Gastroesophageal sphincter (tissue), 3 donors: ENCODE measurements around the gene RIMS3.
"Not testable (repeated sequence)": the region's sequence is repeated elsewhere in the genome, so short reads cannot be mapped to it uniquely, and the experiment has no call there.

Source experiments
- CTCF ChIP-seq, 4 experiments: fragments of 200-600 bp in 2 of 4; fragments of 450-650 bp in 2 of 4; sonication (generic) in 1 of 4; IDR thresholded peaks; one replicate each; pipeline ENCODE4 v1.5.1; 2017 to 2019; ENCODE audit warnings: antibody characterized with exemption in 4 of 4, mild to moderate bottlenecking in 2 of 4, moderate library complexity in 2 of 4
- EP300 ChIP-seq: sonication (generic); formaldehyde crosslinking; IDR thresholded peaks from one replicate; pipeline ENCODE4 v1.6.1; 2017; ENCODE audit warnings: antibody characterized with exemption, mild to moderate bottlenecking
- POLR2A ChIP-seq, 2 donors: fragments of 450-650 bp; IDR thresholded peaks; one replicate each; pipeline ENCODE4 v1.6.1; 2017; ENCODE audit warnings: antibody characterized with exemption in 2 of 2, mild to moderate bottlenecking in 2 of 2, moderate library complexity in 1 of 2
- POLR2AphosphoS5 ChIP-seq: sonication (generic); formaldehyde crosslinking; IDR thresholded peaks from one replicate; pipeline ENCODE4 v1.6.1; 2017; ENCODE audit warnings: antibody characterized with exemption

- not testable (repeated sequence) for TF ChIP-seq CTCF (IDR thresholded peaks at IDR 0.05); POLR2AphosphoS5; EP300; POLR2A (IDR thresholded peaks at IDR 0.05)
These were observed 35.9 kb downstream of the RIMS3 start for GRCh38 chr1:40629546-40629945.
